ENCODE measurements around the gene MRGPRF.

DNA sequence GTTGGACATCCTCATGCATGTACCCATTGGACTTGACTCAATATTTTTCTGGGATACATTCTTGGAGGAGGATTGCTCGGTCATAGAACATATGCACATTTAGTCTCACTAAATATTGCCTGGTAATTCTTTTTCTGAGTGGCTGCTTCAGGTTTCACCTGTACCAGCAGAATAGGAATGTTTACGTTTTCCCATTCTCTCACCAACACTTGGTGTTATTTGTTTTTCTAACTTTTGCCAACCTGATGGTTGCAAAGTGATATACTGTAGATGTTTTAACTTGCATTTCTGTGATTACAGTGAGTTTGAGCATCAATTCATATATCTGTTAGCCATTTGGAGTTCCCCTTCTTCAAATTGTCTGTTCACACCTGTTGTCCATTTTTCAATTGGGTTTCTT, 30.9 kb downstream of the MRGPRF start:
- TF ChIP-seq, protein P1, sequence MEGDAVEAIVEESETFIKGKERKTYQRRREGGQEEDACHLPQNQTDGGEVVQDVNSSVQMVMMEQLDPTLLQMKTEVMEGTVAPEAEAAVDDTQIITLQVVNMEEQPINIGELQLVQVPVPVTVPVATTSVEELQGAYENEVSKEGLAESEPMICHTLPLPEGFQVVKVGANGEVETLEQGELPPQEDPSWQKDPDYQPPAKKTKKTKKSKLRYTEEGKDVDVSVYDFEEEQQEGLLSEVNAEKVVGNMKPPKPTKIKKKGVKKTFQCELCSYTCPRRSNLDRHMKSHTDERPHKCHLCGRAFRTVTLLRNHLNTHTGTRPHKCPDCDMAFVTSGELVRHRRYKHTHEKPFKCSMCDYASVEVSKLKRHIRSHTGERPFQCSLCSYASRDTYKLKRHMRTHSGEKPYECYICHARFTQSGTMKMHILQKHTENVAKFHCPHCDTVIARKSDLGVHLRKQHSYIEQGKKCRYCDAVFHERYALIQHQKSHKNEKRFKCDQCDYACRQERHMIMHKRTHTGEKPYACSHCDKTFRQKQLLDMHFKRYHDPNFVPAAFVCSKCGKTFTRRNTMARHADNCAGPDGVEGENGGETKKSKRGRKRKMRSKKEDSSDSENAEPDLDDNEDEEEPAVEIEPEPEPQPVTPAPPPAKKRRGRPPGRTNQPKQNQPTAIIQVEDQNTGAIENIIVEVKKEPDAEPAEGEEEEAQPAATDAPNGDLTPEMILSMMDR (conservative IDR thresholded peaks at IDR 0.05; ENCODE audit: low read length), result no peak
- no peak for TF ChIP-seq EZH2phosphoT487 (IDR thresholded peaks at IDR 0.05; ENCODE audit: borderline replicate concordance, low read depth, low read length)
